Omental fat pad (tissue), 4 donors: ENCODE results near the gene MED12L. TPM values are rescaled to one million over a fixed set of nuclear protein-coding genes. Genes with fewer than 3 reads are reported as not detected.

Source experiments
- ATAC-seq: fragments of 150-250 bp; one replicate; pipeline ENCODE4 v1.9.1; 2016; ENCODE audit warnings: mild to moderate bottlenecking, moderate library complexity; ENCODE audit not compliant: low FRiP score
- DNase-seq: peaks from one replicate; pipeline ENCODE4 v3.0.0-alpha.2; 2019; ENCODE audit warnings: low spot score
- CTCF ChIP-seq, 3 donors: fragments of 450-650 bp; IDR thresholded peaks; one replicate each; pipeline ENCODE4 v1.5.1; 2016 to 2017; ENCODE audit warnings: antibody characterized with exemption in 3 of 3, mild to moderate bottlenecking in 3 of 3, moderate library complexity in 2 of 3
- total RNA-seq, 4 donors: library from RNA; depleted of rRNA; stranded (reverse); fragments of >200 nt; gene quantifications; one replicate each; pipeline ENCODE4 v1.1.0, GENCODE V29; 2016

MED12L gene
- total RNA-seq, 4 donors from 2014 or later = 0.16 to 0.37 (median 0.31) TPM

GRCh38 chr3:151315846-151316245 is 230.4 kb downstream of the MED12L start:
- no peak for DNase-seq
- ATAC-seq = no peak
- TF ChIP-seq CTCF (IDR thresholded peaks at IDR 0.05) = no peak

- peak; percentile 42 for ATAC-seq
- DNase-seq = no peak
- TF ChIP-seq CTCF (IDR thresholded peaks at IDR 0.05) = no peak
Observed at GRCh38 chr3:151316267-151316991, 231.0 kb downstream of the MED12L start, which contains the start of gene GPR87. Gene GPR87 (minus strand): TSS chr3:151316820. CDS start chr3:151300100, 16,720 bp downstream.

- TF ChIP-seq CTCF (IDR thresholded peaks at IDR 0.05) = no peak
- DNase-seq = no peak
- no peak for ATAC-seq
Observed at GRCh38 chr3:151318313-151318712, 232.8 kb downstream of the MED12L start.

- DNase-seq = no peak
- no peak for ATAC-seq
- TF ChIP-seq CTCF (IDR thresholded peaks at IDR 0.05) = no peak
Observed at GRCh38 chr3:151318991-151319390, 233.5 kb downstream of the MED12L start.

- peak; percentile 64 for ATAC-seq
- TF ChIP-seq CTCF (IDR thresholded peaks at IDR 0.05) = no peak
Observed at GRCh38 chr3:151319628-151320027, 234.2 kb downstream of the MED12L start.

GRCh38 chr3:151320131-151320530 is 234.7 kb downstream of the MED12L start:
- DNase-seq (no peak), ATAC-seq (no peak)
- no peak for TF ChIP-seq CTCF (IDR thresholded peaks at IDR 0.05)

More at GRCh38 chr3:151319628-151320027, 234.2 kb downstream of the MED12L start:
- no peak for DNase-seq

GRCh38 chr3:151321526-151321925 is 236.1 kb downstream of the MED12L start:
- TF ChIP-seq CTCF (IDR thresholded peaks at IDR 0.05) = no peak
- DNase-seq (no peak), ATAC-seq (no peak)
